HTERT RPE-1 (cell line): ENCODE measurements around the gene CD40LG.

Experiments
- in situ Hi-C: fragments of 300-500 bp; cut with MboI; formaldehyde crosslinking; loops from 4 replicates; pipeline ENCODE4 v1.14.3; 2020; ENCODE audit warnings: low sequenced_read_pairs

Gene CD40LG

GRCh38 chrX:136646602-136647239 is 1.2 kb upstream of the CD40LG start:
- in situ Hi-C loops = no loop called here

DNA sequence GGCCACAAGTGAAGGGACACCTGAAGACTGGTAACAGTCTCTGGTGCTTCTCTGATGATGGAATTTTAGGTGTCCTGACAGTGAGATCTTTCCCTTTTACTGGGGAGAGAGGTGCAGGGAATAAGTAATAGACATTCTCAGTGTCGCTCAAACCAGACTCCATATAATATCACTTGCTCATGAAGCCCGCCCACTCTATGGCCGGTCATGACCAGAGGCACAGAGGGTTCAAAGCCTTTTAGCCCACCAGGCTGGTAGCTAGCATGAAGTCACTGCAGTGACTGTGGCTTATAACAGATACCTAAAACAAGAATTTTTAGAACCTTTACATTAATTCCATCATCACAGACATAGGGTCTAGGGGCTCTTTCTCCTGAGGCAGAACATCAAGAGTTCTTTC is 2.9 kb downstream of the CD40LG start:
- in situ Hi-C loops = no loop called here

- in situ Hi-C loops = no loop called here
These were observed 5.1 kb downstream of the CD40LG start for GRCh38 chrX:136652822-136653723.

- in situ Hi-C loops = no loop called here
These were observed 8.5 kb downstream of the CD40LG start for GRCh38 chrX:136656361-136656964.

DNA sequence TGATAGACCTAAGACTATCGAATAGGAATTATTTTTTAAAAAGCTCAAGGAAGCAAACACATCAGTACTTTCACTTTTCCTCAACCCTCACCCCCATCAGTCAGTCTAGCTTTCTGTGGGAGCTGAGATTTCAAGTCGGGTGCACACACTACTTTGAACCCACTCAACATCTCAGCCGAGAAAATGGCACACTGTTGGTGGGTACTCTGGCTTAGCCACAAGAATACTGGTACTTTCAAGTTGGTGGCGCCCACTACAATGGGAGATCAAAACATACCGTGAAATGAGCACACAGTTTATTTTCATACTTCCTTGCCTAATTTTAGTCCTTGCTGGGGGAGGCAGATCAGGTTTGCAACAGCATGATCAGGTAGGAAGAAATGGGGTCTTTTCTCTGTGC is 10.2 kb downstream of the CD40LG start:
- in situ Hi-C loops = no loop called here

DNA sequence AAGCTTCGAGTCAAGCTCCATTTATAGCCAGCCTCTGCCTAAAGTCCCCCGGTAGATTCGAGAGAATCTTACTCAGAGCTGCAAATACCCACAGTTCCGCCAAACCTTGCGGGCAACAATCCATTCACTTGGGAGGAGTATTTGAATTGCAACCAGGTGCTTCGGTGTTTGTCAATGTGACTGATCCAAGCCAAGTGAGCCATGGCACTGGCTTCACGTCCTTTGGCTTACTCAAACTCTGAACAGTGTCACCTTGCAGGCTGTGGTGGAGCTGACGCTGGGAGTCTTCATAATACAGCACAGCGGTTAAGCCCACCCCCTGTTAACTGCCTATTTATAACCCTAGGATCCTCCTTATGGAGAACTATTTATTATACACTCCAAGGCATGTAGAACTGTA is 11.2 kb downstream of the CD40LG start:
- in situ Hi-C loops = no loop called here

DNA sequence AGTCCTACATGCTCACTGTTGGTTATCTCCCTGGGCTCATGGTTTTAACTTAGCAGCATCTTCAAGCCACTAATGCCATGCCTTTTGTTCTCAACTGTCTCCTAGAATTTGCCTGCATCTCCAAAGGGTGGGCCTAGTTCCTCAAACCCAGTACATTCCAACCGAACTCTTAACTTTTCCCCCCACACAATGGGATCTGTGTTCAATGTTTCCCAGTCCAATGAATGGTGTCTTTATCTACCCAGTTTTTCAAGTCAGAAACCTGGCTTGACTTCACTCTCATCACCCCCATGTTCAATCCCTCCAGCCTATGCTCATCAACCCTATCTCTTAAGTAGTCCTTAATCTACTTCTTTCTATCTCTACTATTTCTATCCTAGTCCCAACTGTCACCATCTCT is 12.9 kb downstream of the CD40LG start:
- in situ Hi-C loops = no loop called here

GRCh38 chrX:136662104-136662503 is 14.1 kb downstream of the CD40LG start:
- in situ Hi-C loops = no loop called here

GRCh38 chrX:136662976-136663375 is 15.0 kb downstream of the CD40LG start:
- in situ Hi-C loops = no loop called here

DNA sequence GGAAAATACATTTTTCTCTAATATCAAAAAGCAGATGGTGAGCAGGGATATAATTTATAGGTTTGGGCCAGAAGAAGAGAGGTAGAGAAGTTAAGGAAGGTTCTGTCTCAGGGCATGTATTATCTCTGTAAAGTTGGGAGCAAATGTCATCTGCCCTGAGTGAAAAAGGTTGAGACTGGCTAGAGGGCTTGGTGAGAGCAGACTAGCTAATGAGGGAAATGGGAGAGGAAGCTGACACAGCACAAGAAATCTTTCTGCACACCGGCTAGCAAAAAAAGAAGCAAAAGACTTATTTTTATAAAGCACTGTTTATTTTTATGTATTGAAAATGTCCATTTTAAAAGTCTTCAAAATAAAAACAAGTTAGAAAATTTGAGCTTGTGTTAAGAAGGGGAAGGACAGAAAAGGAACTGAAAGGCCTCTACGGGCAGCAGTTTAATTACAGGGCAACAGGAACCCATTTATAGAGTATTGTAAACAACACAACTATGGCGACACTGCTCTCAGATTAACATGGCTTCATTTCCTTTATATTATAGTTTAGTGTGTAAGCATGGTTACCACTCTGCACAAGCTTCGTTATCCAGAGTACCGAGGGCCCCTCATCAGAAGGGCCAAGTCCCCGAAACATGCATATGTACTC is 17.4 kb downstream of the CD40LG start:
- in situ Hi-C loops = no loop called here

DNA sequence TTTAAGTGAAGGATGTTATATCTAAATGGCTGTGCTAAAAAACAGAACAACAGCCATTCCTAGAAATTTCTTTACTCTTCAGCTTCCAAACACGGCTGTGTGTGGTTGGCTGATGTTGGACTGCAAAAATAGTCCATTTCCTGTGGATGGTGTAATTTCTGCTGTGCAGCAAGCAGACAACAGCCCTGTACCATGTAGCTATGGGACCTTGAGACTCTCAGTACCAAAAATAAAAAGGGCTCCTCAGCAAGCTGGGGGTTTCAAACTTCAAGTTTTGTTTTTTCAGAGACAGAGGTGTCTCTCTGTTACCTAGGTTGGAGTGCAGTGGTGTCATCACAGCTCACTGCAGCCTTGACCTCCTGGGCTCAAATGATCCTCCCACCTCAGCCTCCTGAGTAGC is 18.1 kb downstream of the CD40LG start:
- in situ Hi-C loops = no loop called here

GRCh38 chrX:136667446-136668168 is 19.6 kb downstream of the CD40LG start:
- in situ Hi-C loops = no loop called here

- in situ Hi-C loops = no loop called here
These were observed 23.1 kb downstream of the CD40LG start for GRCh38 chrX:136671006-136671610.

DNA sequence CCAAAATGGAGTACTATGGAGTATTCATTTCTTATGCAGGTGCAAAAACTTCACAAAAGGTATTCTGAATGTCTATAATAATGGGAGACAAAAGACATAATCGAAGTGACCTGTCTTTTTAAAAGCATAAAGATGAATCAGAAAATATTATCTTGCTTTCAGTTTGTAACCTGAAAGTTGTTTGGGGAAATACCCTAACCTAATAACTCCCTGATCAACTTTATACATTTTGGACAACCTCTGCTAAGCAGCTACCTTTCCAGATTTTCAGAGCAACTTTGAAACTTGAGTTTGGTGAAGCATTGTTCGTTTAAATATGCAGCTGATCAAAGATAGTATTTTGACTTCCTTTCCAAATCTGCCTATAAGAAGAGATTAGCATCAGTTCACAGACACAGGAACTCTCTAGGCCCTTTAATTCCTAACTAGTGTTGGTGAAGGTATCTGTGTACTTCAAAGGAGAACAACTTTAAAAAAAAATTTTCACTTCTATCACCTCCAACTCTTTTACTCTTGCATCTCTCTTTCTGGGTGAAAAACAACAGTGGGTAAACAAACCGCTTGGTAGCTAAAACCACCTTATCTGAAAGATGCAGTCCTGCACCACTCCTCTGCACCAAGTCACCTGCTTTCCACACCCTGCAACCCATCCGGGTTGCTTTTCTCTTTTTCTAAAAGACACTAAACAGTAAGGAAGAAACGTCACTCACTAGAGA is 26.5 kb downstream of the CD40LG start:
- in situ Hi-C loops = no loop called here

DNA sequence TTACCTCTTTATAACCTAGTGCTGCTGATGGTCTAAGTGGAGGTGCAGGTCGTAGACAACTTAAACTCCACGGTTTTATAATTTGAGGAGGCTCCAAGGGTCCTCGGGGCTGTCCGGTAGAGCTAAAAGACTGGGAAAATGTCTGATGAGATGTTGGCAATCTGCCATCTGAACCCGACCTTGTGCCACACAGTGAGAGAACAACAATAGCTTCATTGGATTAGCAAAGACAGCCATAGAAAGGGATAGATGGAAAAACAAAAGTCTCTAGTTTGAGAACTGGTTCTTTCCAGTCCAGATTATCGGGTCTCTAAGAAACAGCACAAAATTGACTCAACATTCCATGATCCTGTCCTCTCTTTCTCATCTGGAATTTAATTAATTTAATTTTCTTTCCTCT is 31.6 kb downstream of the CD40LG start:
- in situ Hi-C loops = no loop called here

GRCh38 chrX:136684120-136684519 is 36.2 kb downstream of the CD40LG start:
- in situ Hi-C loops = no loop called here

DNA sequence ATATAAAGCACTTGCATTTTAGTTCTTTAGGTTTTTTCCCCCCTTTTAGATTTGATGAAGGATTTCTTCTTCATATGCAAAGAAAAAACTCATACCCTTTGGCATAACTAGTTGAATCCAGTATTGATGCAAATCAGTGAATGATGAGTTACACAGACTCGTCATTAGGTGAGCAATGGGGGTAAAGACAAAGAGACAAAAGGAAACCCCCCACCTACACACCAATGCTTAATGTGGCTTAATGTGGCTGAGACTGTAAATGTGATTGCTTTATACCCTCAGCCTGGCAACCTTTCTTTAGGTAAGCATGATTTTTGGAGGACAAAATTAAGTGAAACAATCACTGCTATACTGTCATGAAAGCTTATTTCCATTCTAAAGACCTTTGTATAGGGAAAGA is 39.5 kb downstream of the CD40LG start:
- in situ Hi-C loops = no loop called here

- in situ Hi-C loops = no loop called here
These were observed 41.5 kb downstream of the CD40LG start for GRCh38 chrX:136689436-136689835.

- in situ Hi-C loops = no loop called here
These were observed 43.3 kb downstream of the CD40LG start for GRCh38 chrX:136691028-136691809.
